Activated CD8-positive, alpha-beta memory T cell treated with anti-CD3 and anti-CD28 coated beads, Interleukin-2, amount 50 U/mL, for 24 hours (primary cell): Measurements from ENCODE around the gene SCUBE1.
"Not testable (repeated sequence)": the region's sequence is repeated elsewhere in the genome, so short reads cannot be mapped to it uniquely, and the experiment has no call there.

Experiments
- DNase-seq: peaks from one replicate; pipeline ENCODE4 v3.0.0-alpha.2; 2020; ENCODE audit errors: extremely low read depth

The SCUBE1 gene

GRCh38 chr22:43301866-43302265 is 41.3 kb downstream of the SCUBE1 start:
- DNase-seq = no peak

GRCh38 chr22:43300891-43301676 is 42.1 kb downstream of the SCUBE1 start:
- no peak for DNase-seq

- DNase-seq = no peak
Measured at GRCh38 chr22:43299736-43300135, 43.4 kb downstream of the SCUBE1 start.

GRCh38 chr22:43298062-43298801 is 44.9 kb downstream of the SCUBE1 start:
- DNase-seq = no peak

GRCh38 chr22:43297270-43298061 is 45.7 kb downstream of the SCUBE1 start:
- no peak for DNase-seq

- DNase-seq = no peak
Measured at GRCh38 chr22:43296276-43296902, 46.8 kb downstream of the SCUBE1 start.

GRCh38 chr22:43295660-43296059 is 47.5 kb downstream of the SCUBE1 start:
- DNase-seq = no peak

- DNase-seq = no peak
Measured at GRCh38 chr22:43295173-43295572, 48.0 kb downstream of the SCUBE1 start.

GRCh38 chr22:43293655-43294392 is 49.3 kb downstream of the SCUBE1 start:
- no peak for DNase-seq

- DNase-seq = no peak
Measured at GRCh38 chr22:43293259-43293654, 49.9 kb downstream of the SCUBE1 start.

GRCh38 chr22:43292630-43293018 is 50.5 kb downstream of the SCUBE1 start:
- no peak for DNase-seq

- DNase-seq = no peak
Measured at GRCh38 chr22:43291381-43291780, 51.8 kb downstream of the SCUBE1 start.

- DNase-seq = no peak
Measured at GRCh38 chr22:43289976-43290721, 53.0 kb downstream of the SCUBE1 start.

- DNase-seq = no peak
Measured at GRCh38 chr22:43289531-43289963, 53.6 kb downstream of the SCUBE1 start.

GRCh38 chr22:43288807-43289420 is 54.3 kb downstream of the SCUBE1 start:
- no peak for DNase-seq

- DNase-seq = no peak
Measured at GRCh38 chr22:43288378-43288777, 54.8 kb downstream of the SCUBE1 start.

- DNase-seq = no peak
Measured at GRCh38 chr22:43287441-43287840, 55.7 kb downstream of the SCUBE1 start.

- no peak for DNase-seq
Measured at GRCh38 chr22:43281394-43281793, 61.8 kb downstream of the SCUBE1 start.

- not testable (repeated sequence) for DNase-seq
Measured at GRCh38 chr22:43280523-43280886, 62.7 kb downstream of the SCUBE1 start.
